Measurements from ENCODE around the gene ZNF846.
"Not testable (repeated sequence)": the region's sequence is repeated elsewhere in the genome, so short reads cannot be mapped to it uniquely, and the experiment has no call there.

Gene ZNF846

DNA sequence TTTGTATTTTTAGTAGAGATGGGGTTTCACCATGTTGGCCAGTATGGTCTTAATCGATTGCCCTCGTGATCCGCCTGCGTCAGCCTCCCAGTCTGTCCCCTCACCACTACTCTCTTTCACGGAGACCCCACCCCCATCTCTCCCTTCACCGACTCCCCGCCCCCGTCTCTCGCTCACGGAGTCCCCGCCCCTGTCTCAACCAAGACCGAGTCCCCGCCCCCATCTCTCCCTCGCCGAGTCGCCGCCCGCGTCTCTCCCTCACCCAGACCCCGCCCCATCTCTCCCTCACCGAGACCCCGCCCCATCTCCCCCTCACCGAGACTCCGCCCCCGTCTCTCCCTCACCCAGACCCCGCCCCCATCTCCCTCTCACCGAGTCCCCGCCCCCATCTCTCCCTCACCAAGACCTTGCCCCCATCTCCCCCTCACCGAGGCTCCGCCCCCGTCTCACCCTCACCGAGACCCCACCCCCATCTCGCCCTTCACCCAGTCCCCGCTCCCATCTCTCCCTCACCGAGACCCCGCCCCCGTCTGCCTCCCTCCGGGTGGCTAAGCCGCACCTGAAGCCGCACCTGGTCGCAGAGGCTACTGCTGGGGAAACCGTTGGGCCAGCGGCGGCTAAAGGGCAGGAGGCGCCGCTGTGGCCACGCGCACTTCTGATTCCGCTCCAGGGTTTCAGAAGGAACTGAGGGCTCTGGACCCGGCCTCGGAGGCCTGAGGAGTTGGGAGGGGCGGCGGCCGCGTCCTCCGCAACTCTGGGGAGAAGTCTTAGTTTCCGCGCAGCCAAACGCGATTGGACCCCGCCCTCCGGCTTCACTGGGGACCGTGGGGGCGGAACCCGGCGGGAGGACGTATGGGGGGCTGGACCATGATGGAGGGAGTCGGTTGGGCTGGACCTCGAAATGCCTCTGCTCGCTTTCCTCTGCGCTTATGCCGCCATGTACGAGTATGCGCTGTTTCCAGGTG, 17.1 kb upstream of the ZNF846 start:
- no peaks in the 10 kb centered on the region for H3K27me3 ChIP-seq (replicated peaks; ENCODE audit: control insufficient read depth, insufficient read depth, low read length, poor library complexity, severe bottlenecking)
- peak overlapping the region; percentile 85 for H3K27ac ChIP-seq (ENCODE audit: insufficient read depth, low read length, poor library complexity, severe bottlenecking)
- no peaks in the 10 kb centered on the region for H3K36me3 ChIP-seq (ENCODE audit: control insufficient read depth, insufficient read depth, low read length)
- peak; percentile 89 to 96 (median 93) for DNase-seq
- H3K4me1 ChIP-seq (ENCODE audit: control insufficient read depth, insufficient read depth, low read length, poor library complexity, severe bottlenecking), result peaks cover 11% of the 10 kb centered on the region
- H3K4me3 ChIP-seq (ENCODE audit: insufficient read depth, low read depth, low read length, poor library complexity, severe bottlenecking), result peak overlapping the region; percentile 70
- H3K9me3 ChIP-seq (ENCODE audit: control insufficient read depth, low read length), result no peaks in the 10 kb centered on the region

GRCh38 chr19:9784163-9784496, 15.6 kb upstream of the ZNF846 start:
- H3K4me3 ChIP-seq (ENCODE audit: insufficient read depth, low read depth, low read length, poor library complexity, severe bottlenecking); DNase-seq; H3K36me3 ChIP-seq (ENCODE audit: control insufficient read depth, insufficient read depth, low read length); H3K27me3 ChIP-seq (replicated peaks; ENCODE audit: control insufficient read depth, insufficient read depth, low read length, poor library complexity, severe bottlenecking); H3K9me3 ChIP-seq (ENCODE audit: control insufficient read depth, low read length); H3K27ac ChIP-seq (ENCODE audit: insufficient read depth, low read length, poor library complexity, severe bottlenecking): not testable (repeated sequence)
- peaks cover 11% of the 10 kb centered on the region for H3K4me1 ChIP-seq (ENCODE audit: control insufficient read depth, insufficient read depth, low read length, poor library complexity, severe bottlenecking)

GRCh38 chr19:9782338-9782737, 13.8 kb upstream of the ZNF846 start:
- Histone ChIP-seq H3K4me3 (ENCODE audit: insufficient read depth, low read depth, low read length, poor library complexity, severe bottlenecking) (no peak overlapping the region), H3K4me1 (ENCODE audit: control insufficient read depth, insufficient read depth, low read length, poor library complexity, severe bottlenecking) (peaks cover 11% of the 10 kb centered on the region), H3K36me3 (ENCODE audit: control insufficient read depth, insufficient read depth, low read length) (no peaks in the 10 kb centered on the region), H3K27ac (ENCODE audit: insufficient read depth, low read length, poor library complexity, severe bottlenecking) (no peak overlapping the region), H3K9me3 (ENCODE audit: control insufficient read depth, low read length) (peaks cover 6% of the 10 kb centered on the region), H3K27me3 (replicated peaks; ENCODE audit: control insufficient read depth, insufficient read depth, low read length, poor library complexity, severe bottlenecking) (no peaks in the 10 kb centered on the region)
- DNase-seq, result no peak

- H3K4me3 ChIP-seq (ENCODE audit: insufficient read depth, low read depth, low read length, poor library complexity, severe bottlenecking), result no peak overlapping the region
- peaks cover 32% of the 10 kb centered on the region for H3K9me3 ChIP-seq (ENCODE audit: control insufficient read depth, low read length)
- H3K4me1 ChIP-seq (ENCODE audit: control insufficient read depth, insufficient read depth, low read length, poor library complexity, severe bottlenecking), result no peaks in the 10 kb centered on the region
- H3K27ac ChIP-seq (ENCODE audit: insufficient read depth, low read length, poor library complexity, severe bottlenecking), result no peak overlapping the region
- peaks cover 26% of the 10 kb centered on the region for H3K36me3 ChIP-seq (ENCODE audit: control insufficient read depth, insufficient read depth, low read length)
- H3K27me3 ChIP-seq (replicated peaks; ENCODE audit: control insufficient read depth, insufficient read depth, low read length, poor library complexity, severe bottlenecking), result no peaks in the 10 kb centered on the region
- no peak for DNase-seq
Measured at GRCh38 chr19:9757544-9758501, 10.7 kb downstream of the ZNF846 start.

DNA sequence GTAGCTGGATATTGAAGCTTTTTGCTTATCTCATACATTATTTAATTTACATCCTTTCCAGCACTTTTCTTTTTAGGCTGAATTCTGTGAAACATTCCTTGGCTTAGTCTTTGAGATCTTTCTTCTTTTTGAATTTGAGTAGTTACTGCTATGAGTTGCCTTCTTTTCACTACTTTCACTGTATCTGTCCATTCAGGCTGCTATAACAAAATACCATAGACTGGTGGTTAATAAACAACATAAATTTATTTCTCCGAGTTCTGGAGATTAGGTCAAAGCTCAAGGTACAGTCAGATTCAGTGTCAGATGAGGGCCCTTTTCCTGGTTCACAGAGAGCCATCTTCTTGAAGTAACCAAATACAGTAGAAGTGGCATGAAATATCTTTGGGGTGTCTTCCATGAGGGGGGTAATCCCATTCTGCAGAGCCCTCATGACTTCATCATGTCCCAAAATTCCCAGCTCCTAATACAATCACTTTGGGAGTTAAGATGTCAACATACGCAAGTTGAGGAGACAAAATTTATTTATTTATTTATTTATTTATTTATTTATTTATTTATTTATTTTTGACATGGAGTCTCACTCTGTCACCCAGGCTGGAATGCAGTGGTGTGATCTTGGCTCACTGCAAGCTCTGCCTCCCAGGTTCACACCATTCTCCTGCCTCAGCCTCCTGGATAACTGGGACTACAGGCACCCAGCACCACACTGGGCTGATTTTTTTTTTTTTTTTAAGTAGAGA, 15.7 kb downstream of the ZNF846 start:
- Histone ChIP-seq H3K9me3 (ENCODE audit: control insufficient read depth, low read length) (peaks cover 24% of the 10 kb centered on the region), H3K4me3 (ENCODE audit: insufficient read depth, low read depth, low read length, poor library complexity, severe bottlenecking) (no peak overlapping the region), H3K36me3 (ENCODE audit: control insufficient read depth, insufficient read depth, low read length) (peaks cover under 1% of the 10 kb centered on the region), H3K27ac (ENCODE audit: insufficient read depth, low read length, poor library complexity, severe bottlenecking) (no peak overlapping the region), H3K4me1 (ENCODE audit: control insufficient read depth, insufficient read depth, low read length, poor library complexity, severe bottlenecking) (no peaks in the 10 kb centered on the region), H3K27me3 (replicated peaks; ENCODE audit: control insufficient read depth, insufficient read depth, low read length, poor library complexity, severe bottlenecking) (no peaks in the 10 kb centered on the region)
- DNase-seq, result no peak

DNA sequence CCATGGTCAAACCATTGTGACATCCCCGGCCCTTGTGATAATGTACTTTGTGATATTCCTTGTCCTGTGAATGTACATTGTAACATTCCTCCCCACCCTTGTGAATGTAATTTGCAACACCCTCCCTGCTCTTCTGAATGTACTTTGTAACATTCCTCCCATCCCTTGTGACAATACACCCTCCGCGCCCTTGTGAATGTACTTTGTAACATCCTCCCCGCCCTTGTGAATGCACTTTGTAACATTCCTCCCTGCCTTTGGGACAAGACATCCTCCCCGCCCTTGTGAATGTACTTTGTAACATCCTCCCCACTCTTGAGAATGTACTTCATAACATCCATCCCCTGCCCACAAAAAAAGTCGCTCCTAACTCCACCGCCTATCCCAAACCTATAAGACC, 17.1 kb downstream of the ZNF846 start:
- DNase-seq, result no peak
- Histone ChIP-seq H3K27ac (ENCODE audit: insufficient read depth, low read length, poor library complexity, severe bottlenecking) (no peak overlapping the region), H3K27me3 (replicated peaks; ENCODE audit: control insufficient read depth, insufficient read depth, low read length, poor library complexity, severe bottlenecking) (no peaks in the 10 kb centered on the region), H3K4me1 (ENCODE audit: control insufficient read depth, insufficient read depth, low read length, poor library complexity, severe bottlenecking) (no peaks in the 10 kb centered on the region), H3K36me3 (ENCODE audit: control insufficient read depth, insufficient read depth, low read length) (no peaks in the 10 kb centered on the region), H3K4me3 (ENCODE audit: insufficient read depth, low read depth, low read length, poor library complexity, severe bottlenecking) (no peak overlapping the region), H3K9me3 (ENCODE audit: control insufficient read depth, low read length) (peaks cover 10% of the 10 kb centered on the region)

GRCh38 chr19:9741476-9742171, 26.9 kb downstream of the ZNF846 start:
- no peaks in the 10 kb centered on the region for H3K9me3 ChIP-seq (ENCODE audit: control insufficient read depth, low read length)
- DNase-seq, result no peak
- no peak overlapping the region for H3K27ac ChIP-seq (ENCODE audit: insufficient read depth, low read length, poor library complexity, severe bottlenecking)
- H3K4me1 ChIP-seq (ENCODE audit: control insufficient read depth, insufficient read depth, low read length, poor library complexity, severe bottlenecking), result no peaks in the 10 kb centered on the region
- H3K27me3 ChIP-seq (replicated peaks; ENCODE audit: control insufficient read depth, insufficient read depth, low read length, poor library complexity, severe bottlenecking), result no peaks in the 10 kb centered on the region
- H3K4me3 ChIP-seq (ENCODE audit: insufficient read depth, low read depth, low read length, poor library complexity, severe bottlenecking), result no peak overlapping the region
- no peaks in the 10 kb centered on the region for H3K36me3 ChIP-seq (ENCODE audit: control insufficient read depth, insufficient read depth, low read length)

DNA sequence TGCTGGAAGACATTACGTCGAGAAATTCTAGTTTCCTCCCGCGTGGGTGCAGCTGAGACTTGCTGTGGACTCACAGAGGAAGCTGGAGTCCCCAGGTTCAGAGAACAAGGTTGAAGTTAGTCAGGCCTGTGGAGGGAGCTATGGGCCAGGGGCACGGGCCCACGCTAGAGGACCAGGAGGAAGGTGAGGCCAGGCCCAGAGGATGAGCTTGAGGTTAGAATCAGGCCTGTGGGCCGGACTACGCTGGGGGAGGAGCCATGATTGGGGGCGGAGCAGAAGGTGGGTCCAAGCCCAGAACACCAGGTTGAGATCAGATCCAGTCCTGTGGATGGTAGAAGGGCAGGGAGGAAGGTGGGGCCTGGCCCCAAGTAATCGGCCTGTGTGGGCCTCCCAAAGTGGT, 32.6 kb downstream of the ZNF846 start:
- no peaks in the 10 kb centered on the region for H3K4me1 ChIP-seq (ENCODE audit: control insufficient read depth, insufficient read depth, low read length, poor library complexity, severe bottlenecking)
- no peaks in the 10 kb centered on the region for H3K27me3 ChIP-seq (replicated peaks; ENCODE audit: control insufficient read depth, insufficient read depth, low read length, poor library complexity, severe bottlenecking)
- H3K9me3 ChIP-seq (ENCODE audit: control insufficient read depth, low read length), result no peaks in the 10 kb centered on the region
- no peak overlapping the region for H3K27ac ChIP-seq (ENCODE audit: insufficient read depth, low read length, poor library complexity, severe bottlenecking)
- H3K36me3 ChIP-seq (ENCODE audit: control insufficient read depth, insufficient read depth, low read length), result no peaks in the 10 kb centered on the region
- no peak for DNase-seq
- no peak overlapping the region for H3K4me3 ChIP-seq (ENCODE audit: insufficient read depth, low read depth, low read length, poor library complexity, severe bottlenecking)

- DNase-seq; H3K36me3 ChIP-seq (ENCODE audit: control insufficient read depth, insufficient read depth, low read length); H3K27me3 ChIP-seq (replicated peaks; ENCODE audit: control insufficient read depth, insufficient read depth, low read length, poor library complexity, severe bottlenecking); H3K9me3 ChIP-seq (ENCODE audit: control insufficient read depth, low read length); H3K4me1 ChIP-seq (ENCODE audit: control insufficient read depth, insufficient read depth, low read length, poor library complexity, severe bottlenecking); H3K27ac ChIP-seq (ENCODE audit: insufficient read depth, low read length, poor library complexity, severe bottlenecking); H3K4me3 ChIP-seq (ENCODE audit: insufficient read depth, low read depth, low read length, poor library complexity, severe bottlenecking): not testable (repeated sequence)
Measured at GRCh38 chr19:9730056-9730455, 38.5 kb downstream of the ZNF846 start.

All from effector memory CD4-positive, alpha-beta T cell (primary cell).